Lung (tissue), 16 donors: ENCODE measurements around the gene MAGED2. TPM values are rescaled to one million over a fixed set of nuclear protein-coding genes. Genes with fewer than 3 reads are reported as not detected.
"Not testable (repeated sequence)": the region's sequence is repeated elsewhere in the genome, so short reads cannot be mapped to it uniquely, and the experiment has no call there.

ENCODE experiments used
- ATAC-seq: fragments of 200-7000 bp; cut with Tn5 transposase; one replicate; pipeline ENCODE4 v1.9.1; 2020; ENCODE audit warnings: moderate number of reproducible peaks; ENCODE audit not compliant: insufficient read depth, low FRiP score
- DNase-seq, 3 donors: peaks; one replicate each; pipeline ENCODE4 v3.0.0-alpha.2; 2013 to 2017
- H3K27ac ChIP-seq, 2 donors: one replicate each; pipeline ENCODE4 v1.5.1; 2013; ENCODE audit warnings: mild to moderate bottlenecking in 2 of 2, moderate library complexity in 2 of 2, control low read depth in 1 of 2, inconsistent platforms in 1 of 2, low read depth in 1 of 2, low read length in 1 of 2
- H3K27me3 ChIP-seq, 3 donors: one replicate each; pipeline ENCODE4 v1.5.1; 2013; ENCODE audit warnings: low read length in 2 of 3; ENCODE audit not compliant: control insufficient read depth in 3 of 3, insufficient read depth in 3 of 3
- H3K36me3 ChIP-seq, 4 donors: one replicate each; pipeline ENCODE4 v1.5.1; 2013; ENCODE audit warnings: low read length in 4 of 4, mild to moderate bottlenecking in 1 of 4, moderate library complexity in 1 of 4; ENCODE audit not compliant: control insufficient read depth in 4 of 4, insufficient read depth in 4 of 4
- H3K4me1 ChIP-seq, 5 donors: one replicate each; pipeline ENCODE4 v1.5.1; 2013; ENCODE audit warnings: low read length in 5 of 5, mild to moderate bottlenecking in 2 of 5, moderate library complexity in 1 of 5; ENCODE audit not compliant: control insufficient read depth in 5 of 5, insufficient read depth in 5 of 5
- H3K4me3 ChIP-seq: one replicate; pipeline ENCODE4 v1.5.1; 2013; ENCODE audit warnings: mild to moderate bottlenecking, control low read depth, moderate library complexity
- H3K9ac ChIP-seq, 2 donors: one replicate each; pipeline ENCODE4 v1.5.1; 2013; ENCODE audit warnings: low read length in 2 of 2, control low read depth in 1 of 2; ENCODE audit not compliant: insufficient read depth in 1 of 2
- H3K9me3 ChIP-seq, 4 donors: one replicate each; pipeline ENCODE4 v1.5.1; 2013; ENCODE audit warnings: low read length in 3 of 4, mild to moderate bottlenecking in 1 of 4, moderate library complexity in 1 of 4; ENCODE audit not compliant: control insufficient read depth in 4 of 4, insufficient read depth in 3 of 4
- WGBS, 2 donors: extraction: QIAGEN DNeasy Blood & Tissue Kit; methylation state at CpG; one replicate each; pipeline ENCODE4 v1.1.7; 2013; 5-methylcytosine and 5-hydroxymethylcytosine counted together
- long read RNA-seq, 5 donors: transcript quantifications; one replicate each; lab custom pipeline, GENCODE V29; 2026
- polyA plus RNA-seq, 2 donors: library from polyadenylated mRNA; stranded (reverse); fragments of 200-250 nt; gene quantifications; one replicate each; pipeline ENCODE4 v1.2.1, GENCODE V29; 2013
- total RNA-seq, 2 donors: library from RNA; depleted of rRNA in 1 of 2; stranded (reverse); fragments of >200 nt in 1 of 2; gene quantifications; one replicate each; pipeline ENCODE4 v1.2.1, GENCODE V29; 2014 to 2021
- TF ChIP-seq, protein P1 (sequence below): IDR thresholded peaks from 2 replicates; pipeline ENCODE4 v1.5.1; 2012; ENCODE audit warnings: mild to moderate bottlenecking; ENCODE audit errors: control extremely low read depth, extremely low read depth
- donor health status: control.
- donor health status: control.
- donor health status: Bipolar disorder and iron deficiency.
- donor health status: healthy.
- donor health status: DM: yes; HTN: yes; CAD: no.

The MAGED2 gene, protein sequence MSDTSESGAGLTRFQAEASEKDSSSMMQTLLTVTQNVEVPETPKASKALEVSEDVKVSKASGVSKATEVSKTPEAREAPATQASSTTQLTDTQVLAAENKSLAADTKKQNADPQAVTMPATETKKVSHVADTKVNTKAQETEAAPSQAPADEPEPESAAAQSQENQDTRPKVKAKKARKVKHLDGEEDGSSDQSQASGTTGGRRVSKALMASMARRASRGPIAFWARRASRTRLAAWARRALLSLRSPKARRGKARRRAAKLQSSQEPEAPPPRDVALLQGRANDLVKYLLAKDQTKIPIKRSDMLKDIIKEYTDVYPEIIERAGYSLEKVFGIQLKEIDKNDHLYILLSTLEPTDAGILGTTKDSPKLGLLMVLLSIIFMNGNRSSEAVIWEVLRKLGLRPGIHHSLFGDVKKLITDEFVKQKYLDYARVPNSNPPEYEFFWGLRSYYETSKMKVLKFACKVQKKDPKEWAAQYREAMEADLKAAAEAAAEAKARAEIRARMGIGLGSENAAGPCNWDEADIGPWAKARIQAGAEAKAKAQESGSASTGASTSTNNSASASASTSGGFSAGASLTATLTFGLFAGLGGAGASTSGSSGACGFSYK
- total RNA-seq (100 to 1,000 TPM; 114 to 276 TPM), polyA plus RNA-seq (10 to 100 TPM; 75.8 to 76.4 TPM)
- long read RNA-seq, donor 1, transcript MAGED2-203 (12 exons, 2,066 nt), result minor isoform, 25 of 364 reads
- long read RNA-seq, donor 1, transcript MAGED2-206 (13 exons, 2,189 nt), result major isoform, 122 of 364 reads
- long read RNA-seq, donor 1, transcript MAGED2-201 (12 exons, 1,958 nt), result minor isoform, 5 of 364 reads
- long read RNA-seq, donor 1, transcript MAGED2-204 (13 exons, 2,048 nt), result minor isoform, 19 of 364 reads
- long read RNA-seq, donor 1, partial matches to known transcripts, result 186 of 364 reads
- long read RNA-seq, donor 1, other reads (novel, unspliced or antisense), result 6 of 364 reads
- long read RNA-seq, donor 2, transcript MAGED2-206 (13 exons, 2,189 nt), result major isoform, 32 of 120 reads
- long read RNA-seq, donor 2, partial matches to known transcripts, result 84 of 120 reads
- long read RNA-seq, donor 2, other reads (novel, unspliced or antisense), result 0 of 120 reads
- long read RNA-seq, donor 3, transcript MAGED2-203 (12 exons, 2,066 nt), result minor isoform, 9 of 153 reads
- long read RNA-seq, donor 3, transcript MAGED2-204 (13 exons, 2,048 nt), result minor isoform, 9 of 153 reads
- long read RNA-seq, donor 3, transcript MAGED2-206 (13 exons, 2,189 nt), result major isoform, 48 of 153 reads
- long read RNA-seq, donor 3, partial matches to known transcripts, result 84 of 153 reads
- long read RNA-seq, donor 3, other reads (novel, unspliced or antisense), result 0 of 153 reads
- long read RNA-seq, donor 4, transcript MAGED2-206 (13 exons, 2,189 nt), result major isoform, 29 of 158 reads
- long read RNA-seq, donor 4, transcript MAGED2-203 (12 exons, 2,066 nt), result minor isoform, 5 of 158 reads
- long read RNA-seq, donor 4, partial matches to known transcripts, result 120 of 158 reads
- long read RNA-seq, donor 4, other reads (novel, unspliced or antisense), result 0 of 158 reads
- long read RNA-seq, donor 5, transcript MAGED2-201 (12 exons, 1,958 nt), result minor isoform, 6 of 366 reads
- long read RNA-seq, donor 5, transcript MAGED2-206 (13 exons, 2,189 nt), result major isoform, 105 of 366 reads
- long read RNA-seq, donor 5, transcript MAGED2-203 (12 exons, 2,066 nt), result minor isoform, 25 of 366 reads
- long read RNA-seq, donor 5, transcript MAGED2-204 (13 exons, 2,048 nt), result minor isoform, 15 of 366 reads
- long read RNA-seq, donor 5, partial matches to known transcripts, result 203 of 366 reads
- long read RNA-seq, donor 5, other reads (novel, unspliced or antisense), result 10 of 366 reads

DNA sequence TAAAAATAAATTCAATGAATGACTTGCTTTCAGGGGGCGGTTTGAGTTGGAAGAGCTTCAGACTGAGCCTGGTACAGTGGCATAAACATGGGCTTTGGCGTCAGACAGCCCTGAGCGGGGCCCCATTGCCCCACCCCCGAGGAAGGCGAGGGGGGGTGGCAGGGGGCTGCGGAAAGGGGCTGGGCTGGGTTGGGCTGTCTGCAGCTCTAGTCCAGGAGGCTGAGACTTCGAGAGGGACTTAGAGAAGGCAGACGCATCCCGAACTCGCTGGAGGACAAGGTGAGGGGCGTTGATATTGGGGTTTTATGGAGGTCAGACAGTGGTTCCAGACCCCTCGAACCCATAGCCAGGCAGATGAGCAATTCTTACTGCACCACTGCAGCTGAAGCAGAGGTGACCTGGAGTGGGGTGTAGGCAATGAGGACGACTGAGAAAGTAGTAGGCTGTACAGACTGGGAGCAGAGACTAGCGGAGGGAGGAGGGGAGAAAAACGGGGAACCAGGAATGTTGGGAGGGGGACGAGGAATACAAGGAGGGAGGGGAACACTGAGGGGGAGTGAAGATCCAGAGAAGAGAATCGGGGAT is at the start of gene MAGED2:
Gene MAGED2, plus strand, starts transcription at position 222 of the 585 bp plus-strand sequence. CDS start 1,587 bp downstream, outside the sequence.
- TF ChIP-seq, protein P1, sequence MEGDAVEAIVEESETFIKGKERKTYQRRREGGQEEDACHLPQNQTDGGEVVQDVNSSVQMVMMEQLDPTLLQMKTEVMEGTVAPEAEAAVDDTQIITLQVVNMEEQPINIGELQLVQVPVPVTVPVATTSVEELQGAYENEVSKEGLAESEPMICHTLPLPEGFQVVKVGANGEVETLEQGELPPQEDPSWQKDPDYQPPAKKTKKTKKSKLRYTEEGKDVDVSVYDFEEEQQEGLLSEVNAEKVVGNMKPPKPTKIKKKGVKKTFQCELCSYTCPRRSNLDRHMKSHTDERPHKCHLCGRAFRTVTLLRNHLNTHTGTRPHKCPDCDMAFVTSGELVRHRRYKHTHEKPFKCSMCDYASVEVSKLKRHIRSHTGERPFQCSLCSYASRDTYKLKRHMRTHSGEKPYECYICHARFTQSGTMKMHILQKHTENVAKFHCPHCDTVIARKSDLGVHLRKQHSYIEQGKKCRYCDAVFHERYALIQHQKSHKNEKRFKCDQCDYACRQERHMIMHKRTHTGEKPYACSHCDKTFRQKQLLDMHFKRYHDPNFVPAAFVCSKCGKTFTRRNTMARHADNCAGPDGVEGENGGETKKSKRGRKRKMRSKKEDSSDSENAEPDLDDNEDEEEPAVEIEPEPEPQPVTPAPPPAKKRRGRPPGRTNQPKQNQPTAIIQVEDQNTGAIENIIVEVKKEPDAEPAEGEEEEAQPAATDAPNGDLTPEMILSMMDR, result no peak
- H3K27ac ChIP-seq, result peak within 1 kb of the TSS; percentile 18 to 78
- H3K9ac ChIP-seq, result peak within 1 kb of the TSS; percentile 78 to 99
- H3K36me3 ChIP-seq, result peaks cover 3 to 29% (median 9%) of the 10 kb centered on the region in 4 donors
- peaks cover 0 to 3% (median 0%) of the 10 kb centered on the region in 3 donors for H3K27me3 ChIP-seq
- ATAC-seq, result no peak
- H3K4me1 ChIP-seq, result peaks cover 0 to 16% (median 2%) of the 10 kb centered on the region in 5 donors
- peak; percentile 76 to 86 (median 79) for DNase-seq
- no peaks in the 10 kb centered on the region for H3K9me3 ChIP-seq
- peak within 1 kb of the TSS; percentile 33 for H3K4me3 ChIP-seq
- 1 to 25% methylated on average over 17 of the region's 17 CpGs for WGBS, 2 donors

DNA sequence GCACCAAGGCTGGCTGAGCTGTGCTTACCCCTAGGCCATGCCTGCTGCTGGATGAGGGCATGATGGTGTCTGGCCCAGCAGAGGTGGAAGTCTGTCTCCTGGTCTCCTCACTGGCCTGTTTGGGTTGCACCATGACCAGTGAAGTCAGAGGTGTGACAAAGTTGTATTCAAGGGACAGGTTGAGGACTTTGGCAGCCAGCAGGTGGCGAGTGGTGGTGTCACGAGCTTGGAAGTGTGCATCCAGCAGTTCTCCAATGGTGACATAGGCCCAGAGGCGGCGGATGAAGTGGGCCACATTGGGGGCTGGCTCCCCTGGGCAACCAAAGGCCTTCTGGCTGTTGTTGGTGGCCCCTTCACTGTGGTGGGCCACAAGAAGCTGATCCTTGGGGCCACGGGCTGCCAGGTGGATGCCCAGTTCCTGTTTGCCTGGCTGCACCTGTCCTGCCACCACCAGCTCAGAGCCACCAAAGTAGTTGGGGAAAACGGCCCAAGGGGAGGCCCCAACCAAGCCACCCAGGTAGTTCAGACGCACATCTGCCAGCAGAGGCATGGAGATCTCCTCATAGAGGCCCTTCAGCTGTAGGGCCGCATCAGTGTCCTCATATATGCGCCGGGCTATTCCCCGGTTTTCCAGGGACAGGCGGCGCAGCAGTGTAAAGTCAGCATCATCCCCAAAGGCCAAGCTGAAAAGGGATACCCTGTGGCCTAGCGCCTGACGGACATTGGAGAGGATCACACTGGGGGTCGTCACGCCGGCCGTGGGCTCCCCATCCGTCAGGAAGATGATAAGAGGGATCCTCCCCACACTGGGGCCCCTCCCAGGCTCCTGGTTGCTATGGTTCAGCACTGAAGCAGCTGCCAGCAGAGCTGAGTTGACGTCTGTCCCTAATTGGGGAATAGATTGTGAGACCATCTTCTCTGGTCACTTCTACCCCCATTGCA is 49.2 kb upstream of the MAGED2 start:
- ATAC-seq (no peak), DNase-seq (no peak)
- TF ChIP-seq, protein P1, result no peak
- peaks cover 0 to 5% (median 0%) of the 10 kb centered on the region in 5 donors for H3K4me1 ChIP-seq
- H3K27ac ChIP-seq, result no peak overlapping the region
- H3K9me3 ChIP-seq, result peaks cover 0 to 2% (median 0%) of the 10 kb centered on the region in 4 donors
- no peaks in the 10 kb centered on the region for H3K27me3 ChIP-seq
- H3K36me3 ChIP-seq, result no peaks in the 10 kb centered on the region
- H3K9ac ChIP-seq, result no peak overlapping the region
- H3K4me3 ChIP-seq, result no peak overlapping the region
- 73 to 92% methylated on average over 19 to 21 of the region's 21 CpGs for WGBS, 2 donors

DNA sequence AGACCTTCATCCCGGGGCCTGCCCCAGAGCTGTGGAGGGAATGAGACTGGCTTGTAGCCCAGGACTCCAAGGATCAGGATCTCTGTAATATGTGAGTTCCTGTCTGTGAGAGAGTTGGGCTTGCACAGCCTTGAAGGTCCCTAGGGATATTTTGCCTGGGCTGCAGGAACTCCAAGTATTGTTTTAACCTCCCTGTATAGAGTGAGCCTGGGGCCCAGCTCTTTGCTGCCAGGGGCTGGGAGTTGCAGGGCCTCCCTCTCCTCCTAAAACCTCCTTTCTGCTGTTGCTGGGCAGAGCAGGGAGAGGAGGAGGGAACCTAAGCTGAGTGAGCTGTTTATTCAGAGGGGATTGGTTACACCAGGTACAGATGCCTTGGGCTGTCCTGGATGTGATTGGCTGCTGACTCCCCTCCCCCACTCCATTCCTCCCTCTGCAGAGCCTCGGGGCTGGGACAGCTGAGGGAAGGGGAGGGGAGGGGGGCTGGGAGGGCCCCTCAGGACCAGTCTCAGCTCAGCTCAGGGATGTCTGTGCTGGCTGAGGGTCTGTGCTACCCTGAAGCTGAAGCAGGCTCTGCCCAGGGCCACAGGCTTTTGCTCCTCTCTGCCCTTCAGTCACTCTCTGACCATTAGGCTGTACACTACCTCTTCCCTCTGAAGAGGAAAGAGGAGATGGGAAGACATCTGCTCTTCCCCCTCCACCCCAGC is 33.0 kb upstream of the MAGED2 start:
- not testable (repeated sequence) for ATAC-seq
- 57 to 73% methylated on average over 1 of the region's 2 CpGs for WGBS, 2 donors

More for the DNA sequence above, 33.0 kb upstream of the MAGED2 start:
- not testable (repeated sequence) for H3K27me3 ChIP-seq, H3K36me3 ChIP-seq, H3K27ac ChIP-seq, H3K4me3 ChIP-seq, H3K9me3 ChIP-seq
- H3K9ac ChIP-seq, result peak overlapping the region in 1 of 2 donors; percentile 38
- peaks cover 0 to 25% (median 7%) of the 10 kb centered on the region in 5 donors for H3K4me1 ChIP-seq
- peak; percentile 81 to 86 (median 82) for DNase-seq
